Hepatocyte (in vitro differentiated cells): ENCODE measurements around the gene TRPV3. TPM values are rescaled to one million over a fixed set of nuclear protein-coding genes. Genes with fewer than 3 reads are reported as not detected.

ENCODE experiments used
- DNase-seq: peaks from one replicate; pipeline ENCODE4 v3.0.0-alpha.2; 2016; ENCODE audit warnings: low spot score
- H2AFZ ChIP-seq: fragments of 200-600 bp; sonication (generic); 2 replicates; pipeline ENCODE4 v1.6.0; 2016; ENCODE audit warnings: antibody characterized with exemption, mild to moderate bottlenecking
- H3K27ac ChIP-seq: fragments of 200-600 bp; sonication (generic); 2 replicates; pipeline ENCODE4 v1.5.1; 2016; ENCODE audit warnings: mild to moderate bottlenecking
- H3K27me3 ChIP-seq: fragments of 200-600 bp; sonication (generic); 2 replicates; pipeline ENCODE4 v1.6.1; 2016
- H3K36me3 ChIP-seq: fragments of 200-600 bp; sonication (generic); replicated peaks from 2 replicates; pipeline ENCODE4 v1.5.1; 2016; ENCODE audit warnings: low read depth; ENCODE audit not compliant: insufficient read depth
- H3K4me1 ChIP-seq: fragments of 200-600 bp; sonication (generic); 2 replicates; pipeline ENCODE4 v1.5.1; 2016; ENCODE audit warnings: mild to moderate bottlenecking, moderate library complexity; ENCODE audit not compliant: insufficient read depth
- H3K4me2 ChIP-seq: fragments of 200-600 bp; sonication (generic); 2 replicates; pipeline ENCODE4 v1.6.0; 2016
- H3K4me3 ChIP-seq: fragments of 200-600 bp; sonication (generic); 2 replicates; pipeline ENCODE4 v1.5.1; 2016; ENCODE audit warnings: mild to moderate bottlenecking
- H3K79me2 ChIP-seq: fragments of 200-600 bp; sonication (generic); 2 replicates; pipeline ENCODE4 v1.6.0; 2017; ENCODE audit warnings: mild to moderate bottlenecking
- H3K9me2 ChIP-seq: fragments of 200-600 bp; sonication (generic); replicated peaks from 2 replicates; pipeline ENCODE4 v1.6.0; 2017; ENCODE audit warnings: mild to moderate bottlenecking; ENCODE audit not compliant: insufficient read depth
- H3K9me3 ChIP-seq: fragments of 200-600 bp; sonication (generic); 2 replicates; pipeline ENCODE4 v1.5.1; 2016; ENCODE audit warnings: low read depth, mild to moderate bottlenecking
- H4K20me1 ChIP-seq: fragments of 200-600 bp; sonication (generic); 2 replicates; pipeline ENCODE4 v1.6.0; 2016; ENCODE audit warnings: mild to moderate bottlenecking; ENCODE audit not compliant: insufficient read depth, poor library complexity, severe bottlenecking
- EZH2 ChIP-seq: fragments of 200-600 bp; sonication (generic); IDR thresholded peaks from 2 replicates; pipeline ENCODE4 v1.6.1; 2016; ENCODE audit warnings: antibody characterized with exemption, mild to moderate bottlenecking, borderline replicate concordance
- EZH2phosphoT487 ChIP-seq: fragments of 200-600 bp; sonication (generic); IDR thresholded peaks from one replicate; pipeline ENCODE4 v1.6.1; 2018; ENCODE audit warnings: antibody characterized with exemption, mild to moderate bottlenecking, low read depth, moderate library complexity; ENCODE audit not compliant: unreplicated experiment, severe bottlenecking
- WGBS: methylation state at CpG from one replicate; pipeline ENCODE4 v1.1.6; 2016; ENCODE audit warnings: low lambda C conversion rate; ENCODE audit errors: missing lambda C conversion rate; 5-methylcytosine and 5-hydroxymethylcytosine counted together
- polyA plus RNA-seq: library from polyadenylated mRNA; unstranded; fragments of >200 nt; fragmentation: Nextera tagmentation; extraction: Ambion mirVana; gene quantifications from 2 replicates; pipeline ENCODE4 v1.2.1, GENCODE V29; 2016
- total RNA-seq: library from RNA; depleted of rRNA; stranded (reverse); fragments of >200 nt; gene quantifications from 2 replicates; pipeline ENCODE4 v1.2.3, GENCODE V29; 2014
- TF ChIP-seq, protein P1 (sequence below): fragments of 200-600 bp; sonication (generic); IDR thresholded peaks from 2 replicates; pipeline ENCODE4 v1.5.1; 2016; ENCODE audit warnings: antibody characterized with exemption, mild to moderate bottlenecking; ENCODE audit not compliant: poor library complexity

The TRPV3 gene
- total and polyA plus RNA-seq, 2 experiments from 2014 or later = 1.4 to 2.6 TPM

DNA sequence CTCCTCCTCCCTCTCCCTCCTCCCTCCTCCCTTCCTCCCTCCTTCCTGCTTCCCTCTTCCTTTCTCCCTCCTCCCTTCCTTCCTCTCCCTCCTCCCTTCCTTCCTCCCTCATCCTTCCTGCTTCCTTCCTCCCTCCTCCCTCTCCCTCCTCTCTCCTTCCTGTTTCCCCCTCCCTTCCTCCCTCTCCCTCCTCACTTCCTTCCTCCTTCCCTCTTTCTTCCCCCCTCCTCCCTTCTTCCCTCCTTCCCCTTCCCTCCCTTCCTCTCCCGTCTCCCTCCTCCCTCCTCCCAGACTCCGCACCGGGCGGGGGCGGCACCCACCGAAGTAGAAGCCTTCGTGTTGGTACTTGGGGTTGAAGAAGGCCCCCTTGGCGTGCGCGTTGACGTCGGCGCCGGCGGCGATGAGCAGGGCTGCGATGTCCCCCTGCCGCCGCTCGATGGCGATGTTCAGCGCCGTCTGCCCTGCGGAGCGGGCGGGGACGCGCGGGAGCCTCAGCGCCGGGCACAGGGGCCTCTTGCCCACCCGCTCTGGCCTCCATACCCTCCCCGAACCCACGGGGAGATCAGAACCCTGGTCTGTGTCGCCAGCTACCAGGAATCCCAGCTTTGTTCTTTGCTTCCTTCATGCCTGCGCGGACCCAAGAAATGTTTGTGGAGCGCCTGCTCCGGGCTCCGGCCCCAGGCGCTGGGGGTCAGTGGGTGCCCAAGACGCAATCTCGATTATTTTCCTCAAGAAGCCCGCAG is 22.2 kb downstream of the TRPV3 start:
- H3K79me2 ChIP-seq = no peaks in the 10 kb centered on the region
- no peaks in the 10 kb centered on the region for H3K9me2 ChIP-seq
- no peak for TF ChIP-seq EZH2
- no peak for TF ChIP-seq EZH2phosphoT487
- TF ChIP-seq, protein P1, sequence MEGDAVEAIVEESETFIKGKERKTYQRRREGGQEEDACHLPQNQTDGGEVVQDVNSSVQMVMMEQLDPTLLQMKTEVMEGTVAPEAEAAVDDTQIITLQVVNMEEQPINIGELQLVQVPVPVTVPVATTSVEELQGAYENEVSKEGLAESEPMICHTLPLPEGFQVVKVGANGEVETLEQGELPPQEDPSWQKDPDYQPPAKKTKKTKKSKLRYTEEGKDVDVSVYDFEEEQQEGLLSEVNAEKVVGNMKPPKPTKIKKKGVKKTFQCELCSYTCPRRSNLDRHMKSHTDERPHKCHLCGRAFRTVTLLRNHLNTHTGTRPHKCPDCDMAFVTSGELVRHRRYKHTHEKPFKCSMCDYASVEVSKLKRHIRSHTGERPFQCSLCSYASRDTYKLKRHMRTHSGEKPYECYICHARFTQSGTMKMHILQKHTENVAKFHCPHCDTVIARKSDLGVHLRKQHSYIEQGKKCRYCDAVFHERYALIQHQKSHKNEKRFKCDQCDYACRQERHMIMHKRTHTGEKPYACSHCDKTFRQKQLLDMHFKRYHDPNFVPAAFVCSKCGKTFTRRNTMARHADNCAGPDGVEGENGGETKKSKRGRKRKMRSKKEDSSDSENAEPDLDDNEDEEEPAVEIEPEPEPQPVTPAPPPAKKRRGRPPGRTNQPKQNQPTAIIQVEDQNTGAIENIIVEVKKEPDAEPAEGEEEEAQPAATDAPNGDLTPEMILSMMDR = peak; percentile 84
- H3K9me3 ChIP-seq = no peaks in the 10 kb centered on the region
- H3K4me1 ChIP-seq = peaks cover 19% of the 10 kb centered on the region
- peak overlapping the region; percentile 97 for H3K4me2 ChIP-seq
- DNase-seq = peak; percentile 87
- H2AFZ ChIP-seq = peak overlapping the region; percentile 99
- H3K27me3 ChIP-seq = no peaks in the 10 kb centered on the region
- H3K36me3 ChIP-seq = no peaks in the 10 kb centered on the region
- peak overlapping the region; percentile 51 for H3K4me3 ChIP-seq
- peak overlapping the region; percentile 41 for H3K27ac ChIP-seq
- no peaks in the 10 kb centered on the region for H4K20me1 ChIP-seq
- 6% methylated on average over 36 of the region's 44 CpGs for WGBS

DNA sequence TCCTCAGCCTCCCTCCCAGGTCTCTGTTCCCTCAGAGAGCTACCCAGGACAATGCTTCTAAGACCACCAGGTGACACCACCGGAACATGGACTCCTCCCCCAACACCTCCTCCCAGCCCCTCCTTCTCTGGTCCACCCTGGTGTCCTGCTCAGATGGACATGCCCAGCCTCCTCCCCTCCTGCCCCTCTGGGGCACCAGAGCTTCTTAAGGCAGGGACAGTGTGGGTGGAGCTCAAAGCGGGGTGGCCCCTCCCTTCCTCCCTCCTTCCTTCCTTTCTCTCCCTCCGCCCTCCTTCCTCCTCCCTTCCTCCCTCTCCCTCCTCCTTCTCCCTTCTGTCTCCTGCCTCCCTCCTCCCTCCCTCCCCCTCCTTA is 22.7 kb downstream of the TRPV3 start:
- no peak for DNase-seq
- H3K27ac ChIP-seq = no peak overlapping the region
- no peaks in the 10 kb centered on the region for H3K9me3 ChIP-seq
- H3K27me3 ChIP-seq = no peaks in the 10 kb centered on the region
- H2AFZ ChIP-seq = no peak overlapping the region
- no peak for TF ChIP-seq EZH2
- TF ChIP-seq EZH2phosphoT487 = no peak
- TF ChIP-seq, protein P1 = no peak
- peaks cover 22% of the 10 kb centered on the region for H3K4me1 ChIP-seq
- peak overlapping the region; percentile 97 for H3K4me2 ChIP-seq
- H3K4me3 ChIP-seq = no peak overlapping the region
- no peaks in the 10 kb centered on the region for H3K9me2 ChIP-seq
- no peaks in the 10 kb centered on the region for H3K79me2 ChIP-seq
- WGBS = 55% methylated on average over 2 of the region's 3 CpGs
- H3K36me3 ChIP-seq = no peaks in the 10 kb centered on the region
- no peaks in the 10 kb centered on the region for H4K20me1 ChIP-seq

GRCh38 chr17:3533752-3534151 is 23.9 kb downstream of the TRPV3 start:
- no peak for DNase-seq
- H3K36me3 ChIP-seq = no peaks in the 10 kb centered on the region
- 97% methylated on average over 5 of the region's 5 CpGs for WGBS
- H4K20me1 ChIP-seq = no peaks in the 10 kb centered on the region
- H2AFZ ChIP-seq = no peak overlapping the region
- no peaks in the 10 kb centered on the region for H3K9me2 ChIP-seq
- H3K27ac ChIP-seq = no peak overlapping the region
- no peaks in the 10 kb centered on the region for H3K9me3 ChIP-seq
- H3K4me1 ChIP-seq = peaks cover 32% of the 10 kb centered on the region
- H3K4me3 ChIP-seq = no peak overlapping the region
- H3K4me2 ChIP-seq = no peak overlapping the region
- no peaks in the 10 kb centered on the region for H3K27me3 ChIP-seq
- no peaks in the 10 kb centered on the region for H3K79me2 ChIP-seq
- TF ChIP-seq EZH2 (no peak), EZH2phosphoT487 (no peak)
- TF ChIP-seq, protein P1 = no peak
